H9 (cell line): ENCODE measurements around the gene SDHAF4. TPM values are rescaled to one million over a fixed set of nuclear protein-coding genes. Genes with fewer than 3 reads are reported as not detected.

Source experiments
- DNase-seq: peaks from one replicate; pipeline ENCODE4 v3.0.0-alpha.2; 2017
- H2AFZ ChIP-seq: one replicate; pipeline ENCODE4 v1.6.1; 2013; ENCODE audit warnings: mild to moderate bottlenecking, low read length, control low read depth, moderate library complexity
- H2AK5ac ChIP-seq: 2 replicates; pipeline ENCODE4 v1.6.1; 2013; ENCODE audit warnings: low read length, control low read depth, mixed read lengths; ENCODE audit not compliant: insufficient read length
- H2BK120ac ChIP-seq: one replicate; pipeline ENCODE4 v1.6.1; 2013; ENCODE audit warnings: low read depth, mild to moderate bottlenecking, low read length, control low read depth, inconsistent platforms; ENCODE audit not compliant: poor library complexity, severe bottlenecking
- H2BK12ac ChIP-seq: 2 replicates; pipeline ENCODE4 v1.6.1; 2013; ENCODE audit warnings: low read length, control low read depth, mixed read lengths, low read depth; ENCODE audit not compliant: insufficient read length
- H2BK15ac ChIP-seq: 2 replicates; pipeline ENCODE4 v1.6.1; 2013; ENCODE audit warnings: low read depth, low read length, control low read depth
- H2BK20ac ChIP-seq: one replicate; pipeline ENCODE4 v1.6.1; 2013; ENCODE audit warnings: low read depth, mild to moderate bottlenecking, low read length, control low read depth, inconsistent platforms; ENCODE audit not compliant: poor library complexity, severe bottlenecking
- H2BK5ac ChIP-seq: 2 replicates; pipeline ENCODE4 v1.6.1; 2013; ENCODE audit warnings: low read length, control low read depth, mixed read lengths; ENCODE audit not compliant: insufficient read length
- H3K14ac ChIP-seq: 2 replicates; pipeline ENCODE4 v1.6.1; 2013; ENCODE audit warnings: low read length, control low read depth; ENCODE audit not compliant: insufficient read depth
- H3K18ac ChIP-seq: 2 replicates; pipeline ENCODE4 v1.6.1; 2013; ENCODE audit warnings: low read depth, mild to moderate bottlenecking, mixed read lengths, low read length, control low read depth; ENCODE audit not compliant: insufficient read length
- H3K23ac ChIP-seq: 2 replicates; pipeline ENCODE4 v1.6.1; 2013; ENCODE audit warnings: low read length, control low read depth, mixed read lengths, low read depth; ENCODE audit not compliant: insufficient read length
- H3K23me2 ChIP-seq: 2 replicates; pipeline ENCODE4 v1.6.1; 2013; ENCODE audit warnings: low read depth, mild to moderate bottlenecking, mixed read lengths, low read length, control low read depth; ENCODE audit not compliant: insufficient read length, poor library complexity, severe bottlenecking
- H3K27ac ChIP-seq: 2 replicates; pipeline ENCODE4 v1.5.1; 2013; ENCODE audit warnings: low read length, control low read depth, mixed read lengths, low read depth; ENCODE audit not compliant: insufficient read length
- H3K27me3 ChIP-seq: 2 replicates; pipeline ENCODE4 v1.6.1; 2013; ENCODE audit warnings: low read length, control low read depth, inconsistent platforms; ENCODE audit not compliant: insufficient read depth
- H3K4ac ChIP-seq: 2 replicates; pipeline ENCODE4 v1.6.1; 2013; ENCODE audit warnings: low read depth, mild to moderate bottlenecking, control low read depth, inconsistent platforms, low read length, moderate library complexity
- H3K4me1 ChIP-seq: 2 replicates; pipeline ENCODE4 v1.6.1; 2013; ENCODE audit warnings: low read length, control low read depth, inconsistent platforms; ENCODE audit not compliant: insufficient read depth
- H3K4me2 ChIP-seq: 2 replicates; pipeline ENCODE4 v1.6.1; 2013; ENCODE audit warnings: low read length, control low read depth, mixed read lengths; ENCODE audit not compliant: insufficient read length, insufficient read depth
- H3K56ac ChIP-seq: 2 replicates; pipeline ENCODE4 v1.6.1; 2013; ENCODE audit warnings: low read depth, mild to moderate bottlenecking, mixed read lengths, low read length, control low read depth; ENCODE audit not compliant: insufficient read length
- H3K79me1 ChIP-seq: 2 replicates; pipeline ENCODE4 v1.6.1; 2013; ENCODE audit warnings: low read depth, mild to moderate bottlenecking, moderate library complexity, low read length, control low read depth, inconsistent platforms; ENCODE audit not compliant: insufficient read depth, poor library complexity, severe bottlenecking
- H3K79me2 ChIP-seq: 2 replicates; pipeline ENCODE4 v1.6.1; 2013; ENCODE audit warnings: low read length, control low read depth, inconsistent platforms; ENCODE audit not compliant: insufficient read depth
- H3K9ac ChIP-seq: 2 replicates; pipeline ENCODE4 v1.6.1; 2013; ENCODE audit warnings: low read length, control low read depth, mixed read lengths; ENCODE audit not compliant: insufficient read length; ENCODE audit errors: extremely low read depth
- H3K9me3 ChIP-seq: one replicate; pipeline ENCODE4 v1.6.1; 2013; ENCODE audit warnings: low read depth, low read length, inconsistent platforms; ENCODE audit not compliant: control insufficient read depth
- H3T11ph ChIP-seq: one replicate; pipeline ENCODE4 v1.6.1; 2013; ENCODE audit warnings: mild to moderate bottlenecking, low read length, control low read depth, inconsistent platforms
- H4K20me1 ChIP-seq: one replicate; pipeline ENCODE4 v1.6.1; 2013; ENCODE audit not compliant: control insufficient read depth, insufficient read length, insufficient read depth
- H4K5ac ChIP-seq: 2 replicates; pipeline ENCODE4 v1.6.1; 2013; ENCODE audit warnings: low read depth, mild to moderate bottlenecking, mixed read lengths, low read length, control low read depth; ENCODE audit not compliant: insufficient read length
- H4K8ac ChIP-seq: replicated peaks from 2 replicates; pipeline ENCODE4 v1.6.1; 2013; ENCODE audit warnings: low read length, control low read depth, mixed read lengths, low read depth; ENCODE audit not compliant: insufficient read length
- H4K91ac ChIP-seq: 2 replicates; pipeline ENCODE4 v1.6.1; 2013; ENCODE audit warnings: low read depth, mild to moderate bottlenecking, moderate library complexity, mixed read lengths, low read length, control low read depth; ENCODE audit not compliant: insufficient read length
- H3K27ac Mint-ChIP-seq, 3 experiments: 2 replicates in 2 of 3; 3 replicates in 1 of 3; pipeline ENCODE4 v1.8.0; 2020 to 2021; ENCODE audit warnings: mixed read lengths in 3 of 3, mild to moderate bottlenecking in 1 of 3, moderate library complexity in 1 of 3
- H3K27me3 Mint-ChIP-seq: 2 replicates; pipeline ENCODE4 v1.8.0; 2021; ENCODE audit warnings: low read depth, mild to moderate bottlenecking, moderate library complexity, mixed read lengths
- H3K36me3 Mint-ChIP-seq, 3 experiments: 2 replicates in 2 of 3; 3 replicates in 1 of 3; pipeline ENCODE4 v1.8.0; 2020 to 2021; ENCODE audit warnings: low read depth in 3 of 3, mixed read lengths in 3 of 3; ENCODE audit not compliant: insufficient read depth in 1 of 3
- H3K4me1 Mint-ChIP-seq, 2 experiments: 2 replicates each; pipeline ENCODE4 v1.8.0; 2020; ENCODE audit warnings: mixed read lengths in 2 of 2
- H3K4me3 Mint-ChIP-seq, 2 experiments: 2 replicates in 1 of 2; 3 replicates in 1 of 2; pipeline ENCODE4 v1.8.0; 2020 to 2021; ENCODE audit warnings: mild to moderate bottlenecking in 2 of 2, mixed read lengths in 2 of 2, moderate library complexity in 1 of 2
- H3K9me3 Mint-ChIP-seq, 2 experiments: 2 replicates in 1 of 2; 3 replicates in 1 of 2; pipeline ENCODE4 v1.8.0; 2020; ENCODE audit warnings: mild to moderate bottlenecking in 2 of 2, mixed read lengths in 2 of 2, moderate library complexity in 1 of 2
- CTCF ChIP-seq: fragments of 200-600 bp; sonication (generic); conservative IDR thresholded peaks from 3 replicates; pipeline ENCODE4 v1.8.0; 2021; ENCODE audit warnings: antibody characterized with exemption, mild to moderate bottlenecking
- WGBS: extraction: QIAGEN DNeasy Blood & Tissue Kit; methylation state at CpG from one replicate; pipeline ENCODE4 v1.1.7; 2013; ENCODE audit warnings: missing lambda C conversion rate, low lambda C conversion rate, mixed read lengths; ENCODE audit not compliant: insufficient read length; ENCODE audit errors: extremely low coverage; 5-methylcytosine and 5-hydroxymethylcytosine counted together
- total RNA-seq: library from RNA; stranded (reverse); gene quantifications from 2 replicates; pipeline ENCODE4 v1.2.1, GENCODE V29; 2021

The SDHAF4 gene
- total RNA-seq, 1 experiment from 2014 or later: 9.2 TPM

- peaks cover 8 to 23% (median 13%) of the 10 kb centered on the region in 3 experiments for H3K36me3 Mint-ChIP-seq
- no peak overlapping the region for H3K18ac ChIP-seq
- H3K56ac ChIP-seq: no peak overlapping the region
- H4K5ac ChIP-seq: no peak overlapping the region
- no peak overlapping the region for H3K14ac ChIP-seq
- TF ChIP-seq CTCF: no peak
- H2AFZ ChIP-seq: no peak overlapping the region
- no peaks in the 10 kb centered on the region for H3K4me1 ChIP-seq
- H3K4me2 ChIP-seq: no peak overlapping the region
- H3K79me1 ChIP-seq: no peaks in the 10 kb centered on the region
- no peak overlapping the region for H3K4ac ChIP-seq
- H2BK120ac ChIP-seq: no peak overlapping the region
- no peak for DNase-seq
- no peaks in the 10 kb centered on the region for H3K23me2 ChIP-seq
- no peak overlapping the region for H2BK15ac ChIP-seq
- H4K20me1 ChIP-seq: no peaks in the 10 kb centered on the region
- no peak overlapping the region for H3K9ac ChIP-seq
- no peak overlapping the region for H2BK12ac ChIP-seq
- no peaks in the 10 kb centered on the region for H3K79me2 ChIP-seq
- no peaks in the 10 kb centered on the region for H3K27me3 ChIP-seq
- no peak overlapping the region for H3K23ac ChIP-seq
- H2BK20ac ChIP-seq: no peak overlapping the region
- no peak overlapping the region for H3K27ac ChIP-seq
- H2BK5ac ChIP-seq: no peak overlapping the region
- no peaks in the 10 kb centered on the region for H3K9me3 ChIP-seq
- no CpG with 5 or more reads among the region's 5 CpGs for WGBS
- H4K91ac ChIP-seq: no peak overlapping the region
- no peak overlapping the region for H3T11ph ChIP-seq
- H3K4me1 Mint-ChIP-seq: peaks cover 8% of the 10 kb centered on the region in 2 experiments
- no peaks in the 10 kb centered on the region for H3K27me3 Mint-ChIP-seq
- no peak overlapping the region for H4K8ac ChIP-seq
- no peak overlapping the region for H3K4me3 Mint-ChIP-seq
- peaks cover 0 to 6% of the 10 kb centered on the region in 2 experiments; a peak in 3 of 5 replicates for H3K9me3 Mint-ChIP-seq
- no peak overlapping the region for H2AK5ac ChIP-seq
- peak overlapping the region in 1 of 3 experiments; percentile 3; a peak in 1 of 7 replicates for H3K27ac Mint-ChIP-seq
Measured at GRCh38 chr6:70592391-70593117, 25.8 kb downstream of the SDHAF4 start.
